ENCODE data around the gene CSNK1G3. TPM values are rescaled to one million over a fixed set of nuclear protein-coding genes. Genes with fewer than 3 reads are reported as not detected.

The CSNK1G3 gene
- total and polyA plus RNA-seq, 3 donors from 2014 or later, result 17.9 to 53.1 (median 32.1) TPM

GRCh38 chr5:123579410-123579809 lies 67.4 kb downstream of the CSNK1G3 start:
- Histone ChIP-seq H3K9me3 (no peaks in the 10 kb centered on the region), H3K4me3 (no peak overlapping the region), H3K27ac (no peak overlapping the region), H3K4me1 (no peaks in the 10 kb centered on the region), H3K36me3 (ENCODE audit: low read depth, missing control alignments) (no peaks in the 10 kb centered on the region), H3K27me3 (no peaks in the 10 kb centered on the region)
- intact Hi-C loops (cut with DNase I; ENCODE audit: low total_unique reads), result no loop called here
- no peak for DNase-seq
- whole genome bisulfite sequencing, 2 donors, result 89 to 94% methylated on average over 3 of the region's 3 CpGs
- TF ChIP-seq POLR2A (IDR thresholded peaks at IDR 0.05) (no peak), CTCF (IDR thresholded peaks at IDR 0.05) (no peak)

GRCh38 chr5:123582550-123583285 lies 70.7 kb downstream of the CSNK1G3 start:
- intact Hi-C loops (cut with DNase I; ENCODE audit: low total_unique reads), result no loop called here
- Histone ChIP-seq H3K36me3 (ENCODE audit: low read depth, missing control alignments) (no peaks in the 10 kb centered on the region), H3K27ac (no peak overlapping the region), H3K4me3 (no peak overlapping the region), H3K27me3 (no peaks in the 10 kb centered on the region), H3K4me1 (no peaks in the 10 kb centered on the region), H3K9me3 (no peaks in the 10 kb centered on the region)
- WGBS, 2 donors, result 81 to 87% methylated on average over 4 of the region's 4 CpGs
- no peak for DNase-seq
- TF ChIP-seq CTCF (IDR thresholded peaks at IDR 0.05) (no peak), POLR2A (IDR thresholded peaks at IDR 0.05) (no peak)

GRCh38 chr5:123585871-123586270 lies 73.9 kb downstream of the CSNK1G3 start:
- intact Hi-C loops (cut with DNase I; ENCODE audit: low total_unique reads), result no loop called here
- H3K27me3 ChIP-seq, result no peaks in the 10 kb centered on the region
- TF ChIP-seq POLR2A (IDR thresholded peaks at IDR 0.05), result no peak
- TF ChIP-seq CTCF (IDR thresholded peaks at IDR 0.05), result no peak
- no peaks in the 10 kb centered on the region for H3K4me1 ChIP-seq
- H3K36me3 ChIP-seq (ENCODE audit: low read depth, missing control alignments), result no peaks in the 10 kb centered on the region
- DNase-seq, result no peak
- WGBS, 2 donors, result 94 to 96% methylated on average over 2 of the region's 2 CpGs
- H3K27ac ChIP-seq, result no peak overlapping the region
- no peaks in the 10 kb centered on the region for H3K9me3 ChIP-seq
- no peak overlapping the region for H3K4me3 ChIP-seq

- H3K27ac ChIP-seq, result no peak overlapping the region
- intact Hi-C loops (cut with DNase I; ENCODE audit: low total_unique reads), result no loop called here
- no peaks in the 10 kb centered on the region for H3K4me1 ChIP-seq
- no peak overlapping the region for H3K4me3 ChIP-seq
- no peak for TF ChIP-seq POLR2A (IDR thresholded peaks at IDR 0.05)
- no peak for TF ChIP-seq CTCF (IDR thresholded peaks at IDR 0.05)
- H3K27me3 ChIP-seq, result no peaks in the 10 kb centered on the region
- no peak for DNase-seq
- no peaks in the 10 kb centered on the region for H3K9me3 ChIP-seq
- H3K36me3 ChIP-seq (ENCODE audit: low read depth, missing control alignments), result no peaks in the 10 kb centered on the region
These were observed 82.5 kb downstream of the CSNK1G3 start for GRCh38 chr5:123594434-123594833.

- Histone ChIP-seq H3K36me3 (ENCODE audit: low read depth, missing control alignments) (no peaks in the 10 kb centered on the region), H3K9me3 (no peaks in the 10 kb centered on the region), H3K4me1 (no peaks in the 10 kb centered on the region), H3K27me3 (no peaks in the 10 kb centered on the region), H3K27ac (no peak overlapping the region), H3K4me3 (no peak overlapping the region)
- no peak for DNase-seq
- TF ChIP-seq POLR2A (IDR thresholded peaks at IDR 0.05) (no peak), CTCF (IDR thresholded peaks at IDR 0.05) (no peak)
- intact Hi-C loops (cut with DNase I; ENCODE audit: low total_unique reads), result no loop called here
- WGBS, 2 donors, result 88 to 98% methylated on average over 1 of the region's 1 CpG
These were observed 85.0 kb downstream of the CSNK1G3 start for GRCh38 chr5:123597018-123597417.

Measured in testis (tissue), 3 donors.